ENCODE measurements around the gene VWDE.
"Not testable (repeated sequence)": the region's sequence is repeated elsewhere in the genome, so short reads cannot be mapped to it uniquely, and the experiment has no call there.

Gene VWDE

DNA sequence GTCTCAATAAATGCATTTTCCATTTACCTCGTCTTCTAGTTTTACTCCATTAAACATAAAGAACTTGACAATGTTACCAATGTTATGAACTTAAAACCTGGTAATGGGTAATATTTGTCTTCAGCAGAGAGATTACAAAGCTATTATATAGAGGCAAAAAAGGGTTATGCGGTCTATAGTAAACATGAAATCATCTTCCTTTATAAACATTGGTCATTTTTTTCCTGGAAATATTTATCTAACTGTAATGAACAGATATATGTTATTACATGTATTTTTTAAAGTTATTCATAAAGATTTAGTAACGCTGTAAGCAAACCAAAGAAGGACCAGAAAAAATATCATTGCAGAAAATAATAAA, 1.3 kb downstream of the VWDE start:
- no peak for DNase-seq (ENCODE audit: low read depth in 3 of 3, low spot score in 1 of 3)

GRCh38 chr7:12401538-12402364, 1.9 kb downstream of the VWDE start:
- no peak for DNase-seq (ENCODE audit: low read depth in 3 of 3, low spot score in 1 of 3)

DNA sequence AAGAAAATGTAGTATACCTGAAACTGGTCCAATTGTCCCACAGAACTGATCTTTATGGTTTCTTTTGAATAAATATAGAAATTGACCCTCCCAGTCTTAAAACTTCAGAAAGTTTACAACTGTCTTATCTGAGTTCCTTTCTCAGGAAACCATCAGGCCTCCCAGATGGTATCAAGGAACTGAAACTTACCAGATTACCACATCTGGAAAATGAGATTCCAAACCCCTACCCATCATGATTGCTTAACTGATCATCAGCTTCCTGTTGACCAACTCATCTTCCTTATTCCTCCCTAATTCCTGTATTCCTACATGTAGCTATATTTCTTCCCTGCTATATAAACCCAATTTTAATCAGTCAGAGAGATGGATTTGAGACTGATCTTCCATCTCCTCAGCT, 5.5 kb downstream of the VWDE start:
- DNase-seq (ENCODE audit: low read depth in 3 of 3, low spot score in 1 of 3): no peak

- DNase-seq (ENCODE audit: low read depth in 3 of 3, low spot score in 1 of 3): no peak
Observed at GRCh38 chr7:12397671-12398070, 6.0 kb downstream of the VWDE start.

- DNase-seq (ENCODE audit: low read depth in 3 of 3, low spot score in 1 of 3): not testable (repeated sequence)
Observed at GRCh38 chr7:12396670-12397069, 7.0 kb downstream of the VWDE start.

DNA sequence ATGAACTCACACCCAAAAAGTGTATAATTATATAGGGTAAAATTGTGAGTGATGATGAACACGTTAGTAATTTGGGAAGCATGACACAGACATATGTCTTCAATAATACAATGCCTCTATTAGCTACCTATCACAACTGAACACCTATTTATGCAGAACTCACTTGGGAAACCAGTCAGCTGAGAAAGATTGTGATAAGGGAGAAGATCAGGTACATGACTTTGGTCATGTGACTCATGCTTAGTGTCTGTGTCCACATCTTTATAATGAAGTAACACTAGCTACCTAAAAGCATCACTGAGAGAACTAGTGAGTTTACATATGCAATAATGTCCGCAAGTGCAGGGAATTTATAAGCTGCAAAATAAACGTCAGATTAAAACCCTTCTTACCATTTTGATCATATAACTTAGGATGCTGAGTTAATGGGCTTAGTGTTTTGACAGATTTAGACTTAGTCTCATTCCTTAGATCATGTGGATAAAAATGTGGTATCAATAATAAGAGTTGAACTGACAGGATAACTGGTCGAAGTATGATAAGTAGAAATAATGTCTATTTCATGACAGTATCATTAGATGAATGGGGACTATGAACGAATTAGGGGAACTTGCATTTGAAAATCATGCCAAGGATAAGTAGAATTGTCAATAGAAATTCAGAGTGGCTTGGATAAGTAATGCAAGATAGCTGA, 11.6 kb downstream of the VWDE start:
- no peak for DNase-seq (ENCODE audit: low read depth in 3 of 3, low spot score in 1 of 3)

DNA sequence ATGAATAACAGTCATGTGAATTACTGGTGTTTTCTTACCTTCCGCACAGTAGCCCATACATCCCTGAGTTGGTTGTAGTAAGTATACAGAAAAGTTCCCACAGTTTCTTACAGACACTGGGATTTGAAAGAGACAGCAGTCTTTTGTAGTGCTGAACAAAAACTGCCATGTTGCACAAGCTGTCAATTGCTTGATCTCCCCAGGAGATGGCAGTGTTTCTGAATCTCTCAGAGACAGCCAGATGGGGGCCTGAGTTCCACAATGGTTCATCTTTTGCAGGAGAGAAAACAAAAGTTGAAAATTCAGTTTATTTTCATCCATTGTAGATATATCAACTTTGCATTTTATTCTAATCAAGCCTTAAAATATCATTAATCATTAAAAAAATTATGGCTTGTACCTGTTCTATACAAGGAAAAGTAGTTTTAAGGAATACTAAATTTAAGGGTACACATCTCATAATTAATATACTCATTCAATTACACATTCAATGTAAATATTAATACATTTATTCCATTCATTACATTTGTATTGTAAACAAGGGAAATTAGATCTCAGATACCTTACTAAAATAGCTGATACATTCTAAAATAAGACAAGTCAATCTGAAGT, 14.5 kb downstream of the VWDE start:
- DNase-seq (ENCODE audit: low read depth in 3 of 3, low spot score in 1 of 3): no peak

GRCh38 chr7:12386313-12386740, 17.3 kb downstream of the VWDE start:
- no peak for DNase-seq (ENCODE audit: low read depth in 3 of 3, low spot score in 1 of 3)

DNA sequence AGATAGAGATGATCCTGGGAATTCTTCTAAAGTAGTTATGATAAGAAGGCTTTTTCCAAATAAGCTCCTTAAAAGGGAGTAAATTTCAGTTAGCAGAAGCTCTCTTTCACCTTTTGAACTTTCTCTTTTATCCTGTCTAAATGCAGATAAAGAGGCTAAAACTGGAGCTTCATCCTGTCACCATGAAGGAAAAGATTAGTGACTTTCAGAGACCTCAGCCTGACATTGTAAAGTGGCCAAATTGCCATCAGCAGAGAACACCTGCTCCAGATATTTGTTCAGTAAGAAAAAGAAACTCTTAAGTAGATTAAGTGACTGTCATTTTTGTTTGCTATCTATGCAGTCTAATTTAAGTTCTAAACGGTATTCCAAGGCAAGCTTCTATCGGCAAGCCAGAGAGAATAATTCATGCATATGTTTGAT, 18.3 kb downstream of the VWDE start:
- DNase-seq (ENCODE audit: low read depth in 3 of 3, low spot score in 1 of 3): no peak

DNA sequence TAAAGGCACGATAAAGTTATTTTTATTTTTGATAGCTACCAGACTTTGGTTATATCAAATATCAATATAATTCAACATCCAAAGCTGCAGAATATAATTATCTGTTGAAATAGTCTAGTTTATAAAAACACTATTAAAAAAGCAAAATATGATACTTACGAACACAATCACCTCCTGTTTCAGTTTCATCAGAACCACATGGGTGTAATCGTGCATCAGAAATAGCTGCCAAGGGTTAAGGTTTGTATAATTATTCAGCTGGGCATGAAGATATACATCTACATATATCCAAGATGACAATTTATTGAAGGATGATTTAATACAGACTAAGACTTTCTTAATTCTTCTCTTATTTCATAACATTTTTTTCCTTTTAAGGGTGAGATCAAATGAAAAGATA, 20.3 kb downstream of the VWDE start:
- DNase-seq (ENCODE audit: low read depth in 3 of 3, low spot score in 1 of 3): no peak

GRCh38 chr7:12378389-12378788, 25.3 kb downstream of the VWDE start:
- DNase-seq (ENCODE audit: low read depth in 3 of 3, low spot score in 1 of 3): no peak

DNA sequence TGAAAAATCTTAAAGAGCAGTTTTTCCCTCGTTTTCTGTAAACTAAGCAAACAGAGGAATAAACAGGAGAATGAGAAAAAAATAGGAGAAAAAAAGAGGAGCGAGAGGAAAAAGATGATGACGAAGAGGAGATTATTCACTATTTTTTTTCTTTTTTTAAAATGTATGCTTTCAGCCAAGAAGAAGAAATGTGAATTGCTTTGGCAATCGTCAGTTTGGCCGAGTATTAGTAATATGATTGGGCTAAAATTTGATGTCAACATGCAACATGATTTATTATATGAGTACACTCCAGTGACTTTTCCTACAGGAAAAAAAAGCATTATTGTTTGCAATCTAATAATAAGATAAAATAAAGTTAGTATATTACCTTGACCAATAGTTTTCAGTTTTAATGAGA, 26.3 kb downstream of the VWDE start:
- no peak for DNase-seq (ENCODE audit: low read depth in 3 of 3, low spot score in 1 of 3)

GRCh38 chr7:12373580-12374263, 29.9 kb downstream of the VWDE start:
- no peak for DNase-seq (ENCODE audit: low read depth in 3 of 3, low spot score in 1 of 3)

DNA sequence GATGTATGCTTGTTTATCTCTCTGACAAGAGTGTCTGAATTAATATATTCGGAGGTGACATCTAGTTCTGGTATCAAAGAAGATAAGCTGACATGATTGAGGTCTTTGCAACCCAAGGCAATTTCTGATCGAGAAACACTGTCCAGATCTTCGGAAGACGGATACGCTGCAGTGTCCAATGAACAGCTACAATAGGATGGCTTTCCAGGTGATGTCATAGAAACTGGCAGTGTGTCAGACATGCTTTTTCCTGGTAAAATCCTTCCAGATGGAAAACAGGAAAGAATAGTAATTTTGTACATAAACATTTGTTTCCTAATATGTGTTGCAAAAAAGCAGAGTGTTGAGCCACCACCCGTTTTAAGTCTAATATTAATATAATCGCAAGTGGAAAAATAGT, 33.4 kb downstream of the VWDE start:
- DNase-seq (ENCODE audit: low read depth in 3 of 3, low spot score in 1 of 3): no peak

DNA sequence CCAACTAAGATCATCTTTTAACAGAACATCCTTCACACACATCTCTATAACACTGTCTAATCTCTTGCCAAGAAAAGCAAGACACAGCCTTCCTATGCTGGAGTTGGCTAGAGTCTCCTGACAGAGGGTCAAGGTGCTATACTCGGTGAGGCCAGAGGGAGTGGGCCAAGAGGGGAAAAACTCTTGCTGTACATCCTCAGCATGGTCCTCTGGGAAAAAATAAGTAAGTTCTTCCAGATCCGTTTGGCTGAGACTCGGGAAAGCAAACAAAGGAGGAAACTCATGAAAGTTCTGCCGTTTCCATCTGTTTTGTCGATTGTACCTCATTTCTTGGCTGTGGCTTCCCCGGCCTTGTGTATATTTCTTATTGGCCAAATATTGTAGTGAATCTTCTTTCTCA, 33.9 kb downstream of the VWDE start:
- DNase-seq (ENCODE audit: low read depth in 3 of 3, low spot score in 1 of 3): no peak

DNA sequence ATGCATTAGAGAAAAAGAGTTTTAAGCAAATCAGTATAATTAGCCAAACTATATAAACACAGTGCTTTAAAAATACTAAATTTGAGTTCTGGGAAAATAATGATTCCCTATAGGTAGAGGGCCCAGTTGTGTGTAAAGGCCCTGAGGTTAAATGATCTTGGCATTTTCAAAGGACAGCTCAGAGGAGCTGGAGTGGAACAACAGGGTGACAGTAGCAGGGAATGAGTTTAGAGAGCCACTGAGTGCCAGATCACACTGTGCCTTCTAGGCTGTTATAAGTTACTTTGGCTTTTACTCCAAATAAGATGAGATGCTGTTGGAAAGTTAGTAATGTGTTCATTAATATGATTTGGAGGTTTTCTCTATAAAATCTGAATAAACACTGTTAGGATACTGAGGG, 34.6 kb downstream of the VWDE start:
- DNase-seq (ENCODE audit: low read depth in 3 of 3, low spot score in 1 of 3): no peak

DNA sequence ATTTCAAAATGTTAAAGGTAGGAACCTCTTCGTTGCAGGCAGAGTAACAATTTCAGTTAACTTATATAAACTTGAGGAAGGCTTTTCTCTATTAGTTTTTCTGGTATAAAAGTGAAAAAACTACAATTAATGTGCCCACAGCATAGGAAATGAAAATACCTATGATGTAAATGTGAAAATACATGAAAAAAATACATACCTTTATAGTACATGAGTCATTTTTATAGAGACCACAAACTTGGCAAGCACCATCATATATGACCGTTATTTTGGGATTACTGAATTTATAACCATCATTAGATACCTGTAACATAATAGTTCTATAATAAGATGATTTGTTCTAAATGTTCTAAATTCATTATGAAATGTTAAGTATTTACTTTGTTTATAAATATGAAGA, 42.7 kb downstream of the VWDE start:
- no peak for DNase-seq (ENCODE audit: low read depth in 3 of 3, low spot score in 1 of 3)

- no peak for DNase-seq (ENCODE audit: low read depth in 3 of 3, low spot score in 1 of 3)
Observed at GRCh38 chr7:12358694-12359093, 45.0 kb downstream of the VWDE start.

- DNase-seq (ENCODE audit: low read depth in 3 of 3, low spot score in 1 of 3): no peak
Observed at GRCh38 chr7:12357508-12357907, 46.2 kb downstream of the VWDE start.

- DNase-seq (ENCODE audit: low read depth in 3 of 3, low spot score in 1 of 3): no peak
Observed at GRCh38 chr7:12351843-12352242, 51.8 kb downstream of the VWDE start.

DNA sequence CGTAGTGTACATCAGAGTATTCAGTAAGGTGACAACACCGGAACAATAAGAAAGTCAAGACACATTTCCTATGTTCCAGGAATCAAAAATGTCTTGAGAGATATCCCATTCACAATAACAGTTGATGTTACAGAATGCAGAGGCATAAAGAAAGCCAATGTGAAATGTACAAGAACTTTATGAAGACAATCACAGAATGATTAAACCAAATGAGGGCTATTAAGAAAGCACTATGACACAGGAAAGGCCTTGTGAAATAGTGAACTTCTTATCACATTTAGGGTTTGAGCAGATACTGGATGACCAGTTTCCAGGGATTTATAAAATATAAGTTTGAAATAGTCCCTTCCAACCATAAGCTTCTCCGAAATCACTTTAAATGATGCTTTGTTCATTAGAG, 52.7 kb downstream of the VWDE start:
- DNase-seq (ENCODE audit: low read depth in 3 of 3, low spot score in 1 of 3): no peak

- DNase-seq (ENCODE audit: low read depth in 3 of 3, low spot score in 1 of 3): no peak
Observed at GRCh38 chr7:12337095-12337494, 66.6 kb downstream of the VWDE start.
